HG02623 (cell line): ENCODE results near the gene ZNF775.

ENCODE experiments used
- ATAC-seq: cut with Tn5 transposase; IDR thresholded peaks from one replicate; pipeline ENCODE4 v1.9.1; 2021; ENCODE audit warnings: moderate library complexity; ENCODE audit not compliant: unreplicated experiment

ZNF775 gene

DNA sequence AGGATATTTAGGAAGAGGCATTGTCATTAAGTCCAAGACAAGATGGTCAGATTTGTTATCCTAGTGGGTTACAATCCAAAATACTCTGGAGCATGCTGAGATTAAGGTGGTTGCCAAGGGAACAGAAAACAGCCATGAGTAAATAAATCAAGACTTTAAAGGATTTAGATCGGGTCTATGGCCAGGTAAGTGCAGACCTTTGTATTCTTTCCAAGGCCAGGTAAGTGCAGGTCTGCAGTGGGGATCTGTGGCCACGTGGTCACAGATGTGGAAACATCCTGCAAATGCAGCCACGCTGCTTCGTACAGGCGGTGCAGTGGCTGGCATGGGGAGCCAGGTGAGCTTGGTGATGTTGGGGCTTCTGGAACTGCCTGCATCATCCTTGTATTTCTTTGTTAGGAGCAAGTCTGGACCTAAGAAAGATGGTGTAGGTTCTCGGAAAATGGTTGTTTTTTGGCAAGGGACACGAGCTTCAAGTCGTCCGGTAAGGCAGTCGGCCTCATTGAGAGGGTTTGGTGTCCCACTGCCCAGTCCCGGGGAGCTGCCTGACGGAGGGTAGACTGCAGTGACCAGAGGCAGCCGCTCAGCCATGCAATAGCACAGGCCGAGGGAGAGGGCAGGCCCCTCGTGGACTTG, 21.8 kb downstream of the ZNF775 start:
- ATAC-seq = no peak

- peak; percentile 33 for ATAC-seq
These were observed 22.3 kb downstream of the ZNF775 start for GRCh38 chr7:150401424-150401790.

DNA sequence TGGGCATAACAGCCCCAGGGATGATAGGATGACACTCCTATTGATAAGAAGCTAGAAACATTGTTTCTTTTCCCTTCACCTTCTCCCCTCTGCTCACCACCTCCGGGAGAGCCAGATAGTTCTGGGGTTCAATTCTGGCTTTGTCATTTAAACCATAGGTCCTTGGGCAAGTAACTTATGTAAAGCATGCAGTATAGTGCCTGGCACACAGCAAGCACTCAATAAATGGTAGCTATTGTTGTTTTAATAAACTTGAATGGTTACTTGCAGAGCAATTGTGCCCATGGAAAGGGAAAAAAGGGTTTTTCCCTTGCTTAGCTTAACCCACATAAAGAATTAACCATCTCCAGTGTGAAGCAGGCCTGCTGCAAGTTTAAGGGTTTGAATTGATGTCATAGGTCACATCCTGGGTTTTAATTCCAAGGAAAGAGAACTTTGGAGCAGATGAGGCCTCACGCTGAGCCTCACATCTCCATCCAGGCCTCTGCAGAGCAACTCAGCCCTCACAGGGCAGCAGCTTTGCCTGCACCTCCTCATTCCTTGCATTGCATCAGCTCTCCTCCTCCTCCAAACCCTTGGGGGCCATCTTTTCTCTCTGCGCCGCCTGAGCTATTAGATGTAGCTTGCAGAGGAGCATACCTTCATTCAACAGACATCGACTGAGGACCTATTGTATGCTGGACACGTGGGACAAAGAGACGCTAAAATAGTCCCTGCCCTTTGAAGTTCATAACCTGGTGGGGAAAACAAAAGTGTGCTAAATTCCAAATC, 22.9 kb downstream of the ZNF775 start:
- no peak for ATAC-seq

GRCh38 chr7:150402671-150403321, 23.7 kb downstream of the ZNF775 start:
- ATAC-seq = no peak

- no peak for ATAC-seq
These were observed 24.4 kb downstream of the ZNF775 start for GRCh38 chr7:150403376-150404171.

GRCh38 chr7:150404172-150404804, 25.2 kb downstream of the ZNF775 start:
- no peak for ATAC-seq

- peak; percentile 41 for ATAC-seq
These were observed 25.9 kb downstream of the ZNF775 start for GRCh38 chr7:150404805-150405583.

- ATAC-seq = no peak
These were observed 26.6 kb downstream of the ZNF775 start for GRCh38 chr7:150405584-150406311.

DNA sequence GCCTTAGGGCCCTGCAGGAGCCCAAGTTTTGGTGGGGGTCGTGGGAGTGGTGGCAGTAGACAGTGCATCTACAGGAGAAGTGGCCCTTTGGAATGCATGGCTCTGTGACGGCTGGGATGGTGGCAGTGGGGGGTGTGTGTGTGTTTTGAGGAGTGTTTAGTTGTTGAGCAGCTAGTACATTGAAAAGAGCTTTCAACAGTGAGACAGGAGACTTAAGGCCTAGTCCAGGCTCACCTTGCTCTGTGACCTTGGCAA, 27.1 kb downstream of the ZNF775 start:
- ATAC-seq = no peak

DNA sequence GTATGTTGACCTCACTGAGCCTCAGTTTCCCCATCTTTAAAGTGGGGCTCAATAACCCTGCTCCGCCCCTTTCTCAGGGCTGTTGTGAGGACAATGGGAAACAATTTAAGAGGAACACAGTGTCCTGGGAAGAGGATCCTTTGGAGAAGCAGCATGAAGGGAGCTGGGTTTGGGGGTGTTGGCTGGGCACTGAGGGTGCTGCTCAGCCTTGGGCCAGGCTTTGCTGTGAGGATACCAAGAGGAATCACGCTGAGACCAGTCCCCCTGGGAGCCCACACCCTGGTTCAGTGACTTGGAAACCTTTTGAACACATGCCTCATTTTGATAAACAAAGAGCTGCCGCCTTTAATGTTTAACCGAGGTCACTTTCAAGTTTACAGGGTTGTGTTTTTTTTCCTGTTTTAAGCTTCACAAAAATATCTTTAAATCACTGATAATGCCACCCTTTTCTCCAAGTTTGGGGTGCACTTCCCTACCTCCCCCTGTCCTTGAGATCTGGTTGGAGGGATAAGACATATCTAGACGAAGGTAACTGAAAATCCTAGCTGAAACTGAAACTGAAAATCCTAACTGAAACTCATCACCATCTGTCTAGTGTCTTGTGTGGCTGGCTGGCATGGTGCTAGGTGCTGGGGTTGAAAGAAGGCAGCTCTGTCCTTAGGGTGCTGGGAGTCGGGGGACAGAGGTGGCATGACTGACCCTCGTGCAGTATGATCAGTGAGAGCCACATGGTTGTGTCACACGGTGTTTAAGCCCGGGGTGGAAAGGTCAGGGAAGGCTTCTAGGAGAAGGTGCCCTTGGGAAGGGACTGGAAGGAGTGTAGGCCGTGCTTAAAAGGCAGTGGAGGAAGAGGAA, 27.7 kb downstream of the ZNF775 start:
- peak; percentile 57 for ATAC-seq

DNA sequence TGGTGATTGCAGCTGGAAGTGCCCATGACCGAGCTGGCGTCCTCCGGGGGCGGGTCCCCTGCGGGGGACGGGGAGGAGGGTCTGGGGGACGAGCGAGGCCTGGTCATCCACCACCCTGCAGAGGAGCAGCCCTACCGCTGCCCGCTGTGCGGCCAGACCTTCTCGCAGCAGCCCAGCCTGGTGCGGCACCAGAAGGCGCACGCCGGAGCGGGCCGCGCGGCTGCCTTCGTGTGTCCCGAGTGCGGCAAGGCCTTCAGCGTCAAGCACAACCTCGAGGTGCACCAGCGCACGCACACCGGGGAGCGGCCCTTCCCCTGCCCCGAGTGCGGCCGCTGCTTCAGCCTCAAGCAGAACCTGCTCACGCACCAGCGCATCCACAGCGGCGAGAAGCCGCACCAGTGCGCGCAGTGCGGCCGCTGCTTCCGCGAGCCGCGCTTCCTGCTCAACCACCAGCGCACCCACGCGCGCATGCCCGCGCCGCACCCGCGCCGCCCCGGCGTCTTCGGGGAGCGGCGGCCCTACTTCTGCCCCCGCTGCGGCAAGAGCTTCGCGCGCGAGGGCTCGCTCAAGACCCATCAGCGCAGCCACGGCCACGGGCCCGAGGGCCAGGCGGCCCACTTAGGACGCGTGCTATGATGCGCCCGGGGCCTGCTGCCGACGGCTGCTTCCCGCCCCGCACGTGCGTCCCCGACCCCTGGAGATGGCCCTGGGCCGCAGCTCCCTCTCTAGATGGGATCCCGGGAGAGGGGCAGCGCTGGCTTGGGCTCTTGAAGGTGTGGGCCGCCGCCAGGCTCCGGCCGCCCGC, 28.7 kb downstream of the ZNF775 start:
- no peak for ATAC-seq

GRCh38 chr7:150408393-150409299, 29.5 kb downstream of the ZNF775 start:
- no peak for ATAC-seq

- ATAC-seq = no peak
These were observed 30.3 kb downstream of the ZNF775 start for GRCh38 chr7:150409300-150410030.

DNA sequence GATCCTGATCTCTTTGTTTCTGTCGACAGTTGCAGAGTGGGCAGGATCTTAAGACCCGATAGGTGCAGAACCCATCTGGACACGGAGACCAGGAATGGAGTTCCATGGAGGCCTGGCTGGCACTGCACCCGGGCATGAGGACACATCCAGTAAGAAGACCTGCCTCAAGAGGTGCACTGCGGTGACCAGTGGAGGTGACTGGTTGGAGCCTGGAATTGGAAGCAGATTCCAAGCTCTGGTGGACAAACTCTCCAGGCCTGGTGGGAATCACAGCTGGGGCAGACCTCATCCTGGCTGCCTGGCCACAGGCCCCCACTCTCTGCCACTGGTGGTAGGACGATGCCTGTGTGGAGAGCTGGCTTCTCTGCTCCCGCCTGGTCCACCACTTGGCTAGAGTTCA, 31.0 kb downstream of the ZNF775 start:
- no peak for ATAC-seq

DNA sequence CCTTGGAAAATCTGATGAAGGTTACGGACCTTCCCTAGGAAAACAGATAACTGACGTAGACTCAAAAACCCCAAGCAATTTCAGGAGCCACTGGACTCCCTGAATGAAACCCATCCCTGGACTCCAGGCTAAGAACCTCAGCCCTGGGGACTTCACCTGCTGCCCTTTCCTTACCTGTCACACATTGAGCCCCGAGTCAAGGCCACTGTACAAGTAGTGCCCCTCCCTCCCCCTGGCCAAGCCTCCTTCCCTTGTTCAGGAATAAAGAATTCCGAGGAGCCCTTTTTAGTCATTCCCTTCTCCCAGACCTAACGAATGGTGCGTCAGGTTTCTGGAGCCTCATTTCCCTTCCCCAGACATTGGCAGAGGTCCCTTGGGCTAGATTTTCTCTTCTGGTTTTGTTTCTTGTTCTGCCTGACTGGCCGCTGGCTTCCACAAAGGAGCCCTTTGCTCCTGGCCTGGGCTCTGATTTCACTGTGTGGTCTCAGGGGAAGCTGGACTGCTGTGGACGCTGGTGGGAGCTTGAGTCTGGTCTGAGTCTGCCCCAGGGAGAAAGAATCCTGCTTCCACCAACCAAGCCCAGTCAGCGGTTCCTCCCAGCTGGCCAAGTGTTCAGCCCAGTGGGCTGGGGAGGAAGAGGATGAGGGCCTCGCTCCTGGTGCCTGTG, 31.7 kb downstream of the ZNF775 start:
- ATAC-seq = no peak

DNA sequence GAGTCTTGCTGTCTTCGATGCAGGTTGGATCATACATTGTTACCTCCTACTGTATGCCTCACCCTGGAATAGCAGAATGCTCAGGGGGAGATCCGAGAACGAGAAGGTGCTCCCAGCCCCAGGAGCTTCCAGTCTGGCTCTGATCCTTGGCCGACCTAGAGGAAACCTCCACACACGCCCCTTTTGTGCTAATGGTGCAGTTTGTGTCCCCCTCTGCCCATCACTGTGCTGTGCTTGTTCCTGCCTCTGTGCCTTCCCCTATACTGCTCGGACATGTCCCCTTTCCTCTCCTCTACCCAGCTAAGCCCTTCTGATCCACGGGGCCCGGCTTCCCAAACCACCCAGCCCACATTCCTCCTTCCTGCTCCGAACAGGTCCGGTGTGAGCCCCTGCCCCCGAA, 32.5 kb downstream of the ZNF775 start:
- ATAC-seq = no peak
